Lower leg skin (tissue), 4 donors: ENCODE data around the gene CTXND1. TPM values are rescaled to one million over a fixed set of nuclear protein-coding genes. Genes with fewer than 3 reads are reported as not detected.

Experiments
- DNase-seq, 2 donors: peaks; one replicate each; pipeline ENCODE4 v3.0.0-alpha.2; 2019; ENCODE audit warnings: low spot score in 2 of 2
- H3K4me3 ChIP-seq: fragments of 200-600 bp; sonication (generic); 2 replicates; pipeline ENCODE4 v1.5.1; 2017; ENCODE audit warnings: mild to moderate bottlenecking, low read depth; ENCODE audit not compliant: poor library complexity, severe bottlenecking
- POLR2A ChIP-seq, 2 donors: fragments of 450-650 bp; IDR thresholded peaks; one replicate each; pipeline ENCODE4 v1.6.1; 2016 to 2017; ENCODE audit warnings: antibody characterized with exemption in 2 of 2, mild to moderate bottlenecking in 1 of 2, moderate library complexity in 1 of 2
- WGBS, 2 donors: methylation state at CpG; one replicate each; pipeline ENCODE4 v1.1.5; 2018; 5-methylcytosine and 5-hydroxymethylcytosine counted together
- intact Hi-C: fragments of 100-400 bp; cut with DNase I; formaldehyde crosslinking; loops from one replicate; pipeline ENCODE4 v1.15.0; 2023; ENCODE audit warnings: low total_unique reads
- total RNA-seq, 4 donors: library from RNA; depleted of rRNA; stranded (reverse); fragments of >200 nt; gene quantifications; one replicate each; pipeline ENCODE4 v1.1.0, GENCODE V29; 2016
- TF ChIP-seq, protein P1 (sequence below), 3 donors: fragments of 450-650 bp; IDR thresholded peaks; one replicate each; pipeline ENCODE4 v1.5.1; 2016; ENCODE audit warnings: antibody characterized with exemption in 3 of 3, mild to moderate bottlenecking in 3 of 3, moderate library complexity in 2 of 3

The CTXND1 gene
- total RNA-seq, 4 donors from 2014 or later = 0.04 to 0.56 (median 0.34) TPM

DNA sequence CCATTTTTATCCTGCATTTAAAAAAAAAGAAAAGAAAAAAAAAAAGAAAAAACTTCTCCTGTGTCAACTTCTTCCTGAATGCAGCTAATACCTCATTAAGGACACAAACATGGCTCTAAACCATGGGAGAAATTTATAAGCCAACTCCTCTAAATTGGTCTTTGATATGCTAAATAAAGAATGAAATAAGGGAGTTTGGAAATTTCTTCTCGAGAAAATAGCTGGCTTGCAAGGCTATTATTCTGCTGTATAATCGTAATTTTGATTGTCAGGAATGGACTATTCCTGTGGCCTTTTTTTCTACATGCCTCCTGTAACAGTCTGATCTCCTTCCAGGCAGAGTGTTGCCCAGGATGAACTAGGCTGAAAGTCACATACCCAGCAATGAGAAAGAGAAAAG lies 20.6 kb downstream of the CTXND1 start:
- TF ChIP-seq POLR2A (IDR thresholded peaks at IDR 0.05) = no peak
- TF ChIP-seq, protein P1, sequence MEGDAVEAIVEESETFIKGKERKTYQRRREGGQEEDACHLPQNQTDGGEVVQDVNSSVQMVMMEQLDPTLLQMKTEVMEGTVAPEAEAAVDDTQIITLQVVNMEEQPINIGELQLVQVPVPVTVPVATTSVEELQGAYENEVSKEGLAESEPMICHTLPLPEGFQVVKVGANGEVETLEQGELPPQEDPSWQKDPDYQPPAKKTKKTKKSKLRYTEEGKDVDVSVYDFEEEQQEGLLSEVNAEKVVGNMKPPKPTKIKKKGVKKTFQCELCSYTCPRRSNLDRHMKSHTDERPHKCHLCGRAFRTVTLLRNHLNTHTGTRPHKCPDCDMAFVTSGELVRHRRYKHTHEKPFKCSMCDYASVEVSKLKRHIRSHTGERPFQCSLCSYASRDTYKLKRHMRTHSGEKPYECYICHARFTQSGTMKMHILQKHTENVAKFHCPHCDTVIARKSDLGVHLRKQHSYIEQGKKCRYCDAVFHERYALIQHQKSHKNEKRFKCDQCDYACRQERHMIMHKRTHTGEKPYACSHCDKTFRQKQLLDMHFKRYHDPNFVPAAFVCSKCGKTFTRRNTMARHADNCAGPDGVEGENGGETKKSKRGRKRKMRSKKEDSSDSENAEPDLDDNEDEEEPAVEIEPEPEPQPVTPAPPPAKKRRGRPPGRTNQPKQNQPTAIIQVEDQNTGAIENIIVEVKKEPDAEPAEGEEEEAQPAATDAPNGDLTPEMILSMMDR (IDR thresholded peaks at IDR 0.05) = no peak
- H3K4me3 ChIP-seq = no peak overlapping the region
- DNase-seq = no peak
- intact Hi-C loops = no loop called here
- WGBS, 2 donors = 54% methylated on average over 2 of the region's 2 CpGs

DNA sequence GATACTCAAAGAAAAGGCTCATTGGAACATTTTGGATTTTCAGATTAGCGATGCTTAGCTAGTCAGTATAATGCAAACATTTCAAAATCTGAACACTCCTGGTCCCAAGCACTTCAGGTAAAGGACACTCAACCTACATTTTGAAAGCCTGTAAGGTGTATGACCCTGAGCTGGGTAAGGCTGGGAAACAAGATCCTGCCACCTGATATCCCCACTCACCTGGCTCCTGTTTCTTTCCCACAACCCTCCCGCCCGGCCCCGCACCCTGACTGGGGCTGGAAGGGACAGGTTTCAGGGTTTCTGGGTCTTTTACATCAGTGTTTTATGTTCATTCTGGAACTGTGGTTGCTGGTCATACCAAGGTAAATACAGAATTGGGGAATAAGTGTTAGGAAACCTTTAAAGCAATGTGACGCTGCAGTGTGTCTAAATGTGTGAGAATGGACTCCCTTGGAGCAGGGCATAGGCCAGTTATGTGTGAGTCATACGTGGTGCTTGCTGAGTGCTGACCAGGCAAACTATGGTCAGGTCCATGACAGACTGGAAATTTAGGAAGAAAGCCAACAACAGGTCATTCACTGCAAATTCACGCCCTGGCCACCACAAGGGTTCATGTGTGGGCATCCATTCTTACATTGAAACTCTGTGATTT lies 22.9 kb downstream of the CTXND1 start:
- DNase-seq = no peak
- intact Hi-C loops = no loop called here
- 84 to 90% methylated on average over 7 of the region's 7 CpGs for WGBS, 2 donors
- TF ChIP-seq, protein P1 (IDR thresholded peaks at IDR 0.05) = no peak
- TF ChIP-seq POLR2A (IDR thresholded peaks at IDR 0.05) = no peak
- H3K4me3 ChIP-seq = no peak overlapping the region

DNA sequence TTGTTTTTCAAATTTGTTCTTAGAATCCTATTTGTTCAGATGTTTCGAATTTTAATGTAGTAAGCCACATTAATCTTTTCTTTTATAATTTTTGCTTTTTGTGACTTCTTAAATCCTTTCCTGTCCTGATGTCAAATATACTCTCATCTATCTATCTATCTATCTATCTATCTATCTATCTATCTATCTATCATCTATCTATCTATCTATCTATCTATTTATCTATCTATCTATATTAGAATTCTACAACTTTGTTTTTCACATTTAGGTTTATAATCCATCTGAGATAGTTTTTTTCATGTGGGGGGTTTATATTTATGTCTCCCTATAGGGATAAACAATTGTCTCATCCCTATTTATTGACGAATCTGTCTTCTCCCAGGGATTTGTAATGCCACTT lies 32.1 kb downstream of the CTXND1 start:
- WGBS, 2 donors = 64 to 80% methylated on average over 2 of the region's 2 CpGs
- no peak for TF ChIP-seq POLR2A (IDR thresholded peaks at IDR 0.05)
- TF ChIP-seq, protein P1 (IDR thresholded peaks at IDR 0.05) = no peak
- DNase-seq = no peak
- no peak overlapping the region for H3K4me3 ChIP-seq
- intact Hi-C loops = no loop called here

DNA sequence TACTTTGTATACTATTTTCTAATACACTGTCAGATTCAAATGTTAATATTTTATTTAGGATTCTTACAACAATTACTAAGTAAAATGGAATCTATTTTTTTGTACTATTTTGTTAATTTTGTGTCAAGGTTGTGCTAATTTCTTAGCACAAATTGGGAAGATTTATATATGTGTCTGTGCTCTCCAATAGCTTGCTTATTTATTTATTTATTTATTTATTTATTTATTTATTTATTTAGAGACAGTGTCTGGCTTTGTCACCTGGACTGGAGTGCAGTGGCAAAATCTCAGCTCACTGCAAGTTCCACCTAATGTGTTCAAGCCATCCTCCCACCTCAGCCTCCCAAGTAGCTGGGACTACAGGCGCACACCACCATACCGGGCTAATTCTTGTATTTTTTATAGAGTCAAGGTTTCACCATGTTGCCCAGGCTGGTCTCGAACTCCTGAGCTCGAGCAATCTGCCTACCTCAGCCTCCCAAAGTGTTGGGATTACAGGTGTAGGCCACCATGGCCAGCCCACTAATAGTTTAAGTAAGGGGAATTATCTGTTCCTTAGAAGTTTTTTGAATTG lies 34.6 kb downstream of the CTXND1 start:
- DNase-seq = no peak
- intact Hi-C loops = no loop called here
- 86 to 90% methylated on average over 4 of the region's 4 CpGs for WGBS, 2 donors

DNA sequence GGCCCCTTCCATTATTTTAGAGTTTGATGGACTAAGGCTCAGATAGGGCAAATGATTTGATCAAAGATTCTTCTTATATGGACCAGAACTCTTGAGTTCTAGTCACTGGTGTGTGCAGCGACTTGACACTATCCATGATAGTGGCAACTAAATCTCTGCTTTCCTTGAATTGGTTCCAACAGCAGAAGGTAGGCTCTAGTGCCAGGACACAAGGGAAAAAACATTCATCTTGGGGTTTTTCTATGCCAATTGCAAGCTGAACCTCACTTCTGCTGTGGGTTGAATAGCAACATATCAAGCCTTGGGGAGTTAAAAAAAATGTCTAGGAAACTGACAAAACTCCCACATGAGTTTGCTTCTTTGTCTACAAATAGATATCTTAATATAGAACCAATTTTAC lies 35.1 kb downstream of the CTXND1 start:
- WGBS, 2 donors = 92 to 100% methylated on average over 1 of the region's 1 CpG
- H3K4me3 ChIP-seq = no peak overlapping the region
- no peak for TF ChIP-seq POLR2A (IDR thresholded peaks at IDR 0.05)
- TF ChIP-seq, protein P1 (IDR thresholded peaks at IDR 0.05) = no peak
- intact Hi-C loops = no loop called here
- no peak for DNase-seq

More for the DNA sequence above, 34.6 kb downstream of the CTXND1 start:
- no peak overlapping the region for H3K4me3 ChIP-seq
- no peak for TF ChIP-seq POLR2A (IDR thresholded peaks at IDR 0.05)
- TF ChIP-seq, protein P1 (IDR thresholded peaks at IDR 0.05) = no peak
